Stimulated activated naive CD8-positive, alpha-beta T cell treated with anti-CD3 and anti-CD28 coated beads, Interleukin-15, amount 100 ng/mL, for 72 hours (primary cell): ENCODE measurements around the gene C2orf66.

Source experiments
- ATAC-seq: fragments of 150-1000 bp; cut with Tn5 transposase; 2 replicates; pipeline ENCODE4 v1.10.0; 2021; ENCODE audit warnings: mild to moderate bottlenecking, moderate library complexity
- DNase-seq, 2 donors: peaks; one replicate each; pipeline ENCODE4 v3.0.0; 2021 to 2022
- H3K27ac Mint-ChIP-seq, 2 donors: one replicate each; pipeline ENCODE4 v1.8.0; 2022; ENCODE audit warnings: mild to moderate bottlenecking in 2 of 2, mixed read lengths in 2 of 2, moderate library complexity in 2 of 2
- H3K27me3 Mint-ChIP-seq: one replicate; pipeline ENCODE4 v1.8.0; 2022; ENCODE audit warnings: mixed read lengths
- H3K4me1 Mint-ChIP-seq: one replicate; pipeline ENCODE4 v1.8.0; 2022; ENCODE audit warnings: mild to moderate bottlenecking, mixed read lengths
- H3K4me3 Mint-ChIP-seq, 2 donors: one replicate each; pipeline ENCODE4 v1.8.0; 2022; ENCODE audit warnings: mild to moderate bottlenecking in 2 of 2, mixed read lengths in 2 of 2, moderate library complexity in 1 of 2
- H3K9me3 Mint-ChIP-seq, 2 donors: one replicate each; pipeline ENCODE4 v1.8.0; 2022; ENCODE audit warnings: mixed read lengths in 2 of 2

C2orf66 gene

GRCh38 chr2:196802401-196802800 is 6.8 kb downstream of the C2orf66 start:
- Mint-ChIP-seq H3K9me3 (peaks cover 0 to 11% of the 10 kb centered on the region in 2 donors), H3K4me1 (peaks cover 31% of the 10 kb centered on the region), H3K27me3 (no peaks in the 10 kb centered on the region), H3K4me3 (no peak overlapping the region), H3K27ac (no peak overlapping the region)
- DNase-seq (no peak), ATAC-seq (no peak)

GRCh38 chr2:196801674-196802261 is 7.4 kb downstream of the C2orf66 start:
- H3K27me3 Mint-ChIP-seq, result no peaks in the 10 kb centered on the region
- peaks cover 0 to 11% of the 10 kb centered on the region in 2 donors for H3K9me3 Mint-ChIP-seq
- peaks cover 37% of the 10 kb centered on the region for H3K4me1 Mint-ChIP-seq
- H3K4me3 Mint-ChIP-seq, result no peak overlapping the region
- no peak overlapping the region for H3K27ac Mint-ChIP-seq
- ATAC-seq (no peak), DNase-seq (no peak)

GRCh38 chr2:196798980-196799379 is 10.2 kb downstream of the C2orf66 start:
- Mint-ChIP-seq H3K4me3 (peak overlapping the region; percentile 91 to 96), H3K27me3 (no peaks in the 10 kb centered on the region), H3K4me1 (peaks cover 41% of the 10 kb centered on the region), H3K27ac (peak overlapping the region; percentile 96 to 98), H3K9me3 (peaks cover 0 to 11% of the 10 kb centered on the region in 2 donors)
- no peak for ATAC-seq
- no peak for DNase-seq

GRCh38 chr2:196792865-196793264 is 16.3 kb downstream of the C2orf66 start:
- H3K4me1 Mint-ChIP-seq, result peaks cover 11% of the 10 kb centered on the region
- peak overlapping the region; percentile 23 to 64 for H3K27ac Mint-ChIP-seq
- H3K9me3 Mint-ChIP-seq, result no peaks in the 10 kb centered on the region
- DNase-seq (no peak), ATAC-seq (no peak)
- no peaks in the 10 kb centered on the region for H3K27me3 Mint-ChIP-seq
- no peak overlapping the region for H3K4me3 Mint-ChIP-seq

- ATAC-seq (peak; percentile 89), DNase-seq (peak in 1 of 2 donors; percentile 30)
- H3K4me3 Mint-ChIP-seq, result peak overlapping the region in 1 of 2 donors; percentile 5
- peak overlapping the region in 1 of 2 donors; percentile 19 for H3K27ac Mint-ChIP-seq
- peaks cover 8% of the 10 kb centered on the region for H3K4me1 Mint-ChIP-seq
- no peaks in the 10 kb centered on the region for H3K9me3 Mint-ChIP-seq
- no peaks in the 10 kb centered on the region for H3K27me3 Mint-ChIP-seq
These were observed 25.6 kb downstream of the C2orf66 start for GRCh38 chr2:196783431-196784094.

GRCh38 chr2:196767101-196767500 is 42.1 kb downstream of the C2orf66 start:
- ATAC-seq (no peak), DNase-seq (no peak)
- H3K27me3 Mint-ChIP-seq, result no peaks in the 10 kb centered on the region
- no peak overlapping the region for H3K4me3 Mint-ChIP-seq
- H3K9me3 Mint-ChIP-seq, result no peaks in the 10 kb centered on the region
- no peak overlapping the region for H3K27ac Mint-ChIP-seq
- H3K4me1 Mint-ChIP-seq, result no peaks in the 10 kb centered on the region

GRCh38 chr2:196759378-196759706 is 49.8 kb downstream of the C2orf66 start:
- Mint-ChIP-seq H3K27ac (no peak overlapping the region), H3K4me3 (no peak overlapping the region), H3K9me3 (peaks cover 23 to 35% of the 10 kb centered on the region in 2 donors), H3K27me3 (no peaks in the 10 kb centered on the region), H3K4me1 (no peaks in the 10 kb centered on the region)
- no peak for ATAC-seq
- DNase-seq, result no peak

- no peaks in the 10 kb centered on the region for H3K4me1 Mint-ChIP-seq
- no peak overlapping the region for H3K27ac Mint-ChIP-seq
- peaks cover 27 to 39% of the 10 kb centered on the region in 2 donors for H3K9me3 Mint-ChIP-seq
- no peak for ATAC-seq
- DNase-seq, result no peak
- H3K27me3 Mint-ChIP-seq, result no peaks in the 10 kb centered on the region
- no peak overlapping the region for H3K4me3 Mint-ChIP-seq
These were observed 50.4 kb downstream of the C2orf66 start for GRCh38 chr2:196758474-196759377.
